DMS153 treated with DMSO at 0.1 percent for 48 hours (cell line): ENCODE measurements around the gene CCNF.
"Not testable (repeated sequence)": the region's sequence is repeated elsewhere in the genome, so short reads cannot be mapped to it uniquely, and the experiment has no call there.

Experiments used
- DNase-seq: peaks from one replicate; lab custom pipeline; 2025; ENCODE audit not compliant: unreplicated experiment; lab: John Stamatoyannopoulos, UW

The CCNF gene

DNA sequence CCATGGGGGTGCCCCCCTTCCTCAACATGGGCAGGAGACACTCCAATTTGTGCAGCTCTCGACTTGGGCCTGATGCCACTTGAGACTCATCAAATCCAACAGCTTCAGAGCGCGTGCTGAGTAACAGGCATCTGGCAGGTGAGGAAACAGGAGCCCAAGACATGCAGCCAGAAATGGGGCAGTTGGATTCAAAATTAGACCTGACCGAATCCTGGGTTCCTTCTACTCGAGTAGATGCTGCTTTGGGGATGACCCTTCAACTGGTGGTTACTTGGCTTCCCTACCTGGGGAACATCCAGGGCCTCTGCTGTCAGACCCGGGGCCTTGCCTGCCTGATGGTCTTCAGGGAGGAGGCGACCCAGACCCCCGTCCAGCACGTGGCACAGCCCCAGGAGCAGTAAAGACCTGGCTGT, 41.4 kb downstream of the CCNF start:
- DNase-seq = peak; percentile 32

DNA sequence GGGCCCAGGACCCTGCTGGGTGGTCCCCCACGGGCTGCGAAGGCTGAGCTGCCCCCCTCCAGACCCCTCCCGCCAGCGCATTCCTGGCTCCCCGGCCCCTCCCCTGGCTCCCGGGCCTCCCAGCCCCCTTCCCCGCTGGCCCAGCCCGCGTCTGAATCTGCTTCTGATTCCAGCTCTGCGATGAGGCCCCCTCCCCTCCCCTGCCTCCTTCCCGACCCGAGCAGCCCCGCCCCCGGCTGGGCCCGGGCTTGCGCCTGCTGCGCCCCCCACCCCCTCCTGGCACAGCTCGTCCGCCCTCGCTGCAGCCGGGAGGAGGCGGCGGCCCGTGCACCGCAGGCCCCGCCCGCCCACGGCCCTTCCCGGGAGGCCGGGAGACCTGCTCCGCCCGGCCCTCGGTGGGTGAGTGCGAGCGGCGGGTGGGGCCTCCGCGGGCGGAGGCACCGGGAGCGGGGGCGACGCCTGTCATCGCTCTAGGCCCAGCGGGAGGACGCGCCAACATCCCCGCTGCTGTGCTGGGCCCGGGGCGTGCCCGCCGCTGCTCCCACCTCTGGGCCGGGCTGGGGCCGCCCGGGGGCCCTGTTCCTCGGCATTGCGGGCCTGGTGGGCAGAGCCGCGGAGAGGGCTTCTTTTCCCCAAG, 41.9 kb downstream of the CCNF start, which contains the start of gene NTN3:
TSS of gene NTN3 (plus strand) at position 282 of the 637 bp plus-strand sequence. CDS start 405 bp downstream, outside the sequence.
- DNase-seq = no peak

DNA sequence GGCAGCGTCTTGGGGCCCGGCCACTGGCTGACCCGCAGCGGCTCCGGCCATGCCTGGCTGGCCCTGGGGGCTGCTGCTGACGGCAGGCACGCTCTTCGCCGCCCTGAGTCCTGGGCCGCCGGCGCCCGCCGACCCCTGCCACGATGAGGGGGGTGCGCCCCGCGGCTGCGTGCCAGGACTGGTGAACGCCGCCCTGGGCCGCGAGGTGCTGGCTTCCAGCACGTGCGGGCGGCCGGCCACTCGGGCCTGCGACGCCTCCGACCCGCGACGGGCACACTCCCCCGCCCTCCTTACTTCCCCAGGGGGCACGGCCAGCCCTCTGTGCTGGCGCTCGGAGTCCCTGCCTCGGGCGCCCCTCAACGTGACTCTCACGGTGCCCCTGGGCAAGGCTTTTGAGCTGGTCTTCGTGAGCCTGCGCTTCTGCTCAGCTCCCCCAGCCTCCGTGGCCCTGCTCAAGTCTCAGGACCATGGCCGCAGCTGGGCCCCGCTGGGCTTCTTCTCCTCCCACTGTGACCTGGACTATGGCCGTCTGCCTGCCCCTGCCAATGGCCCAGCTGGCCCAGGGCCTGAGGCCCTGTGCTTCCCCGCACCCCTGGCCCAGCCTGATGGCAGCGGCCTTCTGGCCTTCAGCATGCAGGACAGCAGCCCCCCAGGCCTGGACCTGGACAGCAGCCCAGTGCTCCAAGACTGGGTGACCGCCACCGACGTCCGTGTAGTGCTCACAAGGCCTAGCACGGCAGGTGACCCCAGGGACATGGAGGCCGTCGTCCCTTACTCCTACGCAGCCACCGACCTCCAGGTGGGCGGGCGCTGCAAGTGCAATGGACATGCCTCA, 42.6 kb downstream of the CCNF start:
- DNase-seq = no peak

DNA sequence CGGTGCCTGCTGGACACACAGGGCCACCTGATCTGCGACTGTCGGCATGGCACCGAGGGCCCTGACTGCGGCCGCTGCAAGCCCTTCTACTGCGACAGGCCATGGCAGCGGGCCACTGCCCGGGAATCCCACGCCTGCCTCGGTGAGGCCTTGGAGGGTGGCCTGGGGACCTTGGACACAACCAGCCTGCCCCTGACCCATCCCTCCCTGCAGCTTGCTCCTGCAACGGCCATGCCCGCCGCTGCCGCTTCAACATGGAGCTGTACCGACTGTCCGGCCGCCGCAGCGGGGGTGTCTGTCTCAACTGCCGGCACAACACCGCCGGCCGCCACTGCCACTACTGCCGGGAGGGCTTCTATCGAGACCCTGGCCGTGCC, 43.2 kb downstream of the CCNF start:
- DNase-seq = no peak

DNA sequence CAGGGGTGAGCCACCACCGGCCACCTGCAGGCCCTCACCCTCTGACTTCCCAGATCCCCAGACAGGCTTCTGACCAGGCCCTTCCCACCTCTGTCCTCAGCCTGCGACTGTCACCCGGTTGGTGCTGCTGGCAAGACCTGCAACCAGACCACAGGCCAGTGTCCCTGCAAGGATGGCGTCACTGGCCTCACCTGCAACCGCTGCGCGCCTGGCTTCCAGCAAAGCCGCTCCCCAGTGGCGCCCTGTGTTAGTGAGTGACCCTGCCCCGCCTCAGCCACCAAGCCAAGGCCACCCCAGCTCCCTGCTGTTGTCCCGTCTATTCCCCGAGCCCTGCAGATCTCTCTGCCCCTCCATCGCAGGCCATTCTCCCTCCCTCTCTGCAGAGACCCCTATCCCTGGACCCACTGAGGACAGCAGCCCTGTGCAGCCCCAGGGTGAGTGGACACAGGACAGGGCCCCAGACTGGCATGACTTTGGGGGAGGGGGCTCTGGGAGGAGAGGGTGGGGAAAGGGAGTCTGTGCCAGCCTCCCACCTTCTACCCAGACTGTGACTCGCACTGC, 43.7 kb downstream of the CCNF start:
- no peak for DNase-seq

DNA sequence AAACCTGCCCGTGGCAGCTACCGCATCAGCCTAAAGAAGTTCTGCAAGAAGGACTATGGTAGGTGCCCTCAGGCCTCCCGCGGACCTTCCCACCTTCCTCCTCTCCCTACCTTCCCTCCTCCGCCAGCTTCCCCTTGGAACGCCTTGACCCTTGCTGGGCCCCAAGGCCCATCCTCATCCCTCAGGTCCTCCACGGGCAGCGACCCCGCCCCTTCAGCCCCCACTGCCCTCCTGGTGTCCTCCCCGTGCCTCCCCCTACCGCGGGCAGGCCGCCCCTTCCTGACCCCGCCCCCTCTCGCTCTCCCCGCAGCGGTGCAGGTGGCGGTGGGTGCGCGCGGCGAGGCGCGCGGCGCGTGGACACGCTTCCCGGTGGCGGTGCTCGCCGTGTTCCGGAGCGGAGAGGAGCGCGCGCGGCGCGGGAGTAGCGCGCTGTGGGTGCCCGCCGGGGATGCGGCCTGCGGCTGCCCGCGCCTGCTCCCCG, 44.2 kb downstream of the CCNF start:
- no peak for DNase-seq

DNA sequence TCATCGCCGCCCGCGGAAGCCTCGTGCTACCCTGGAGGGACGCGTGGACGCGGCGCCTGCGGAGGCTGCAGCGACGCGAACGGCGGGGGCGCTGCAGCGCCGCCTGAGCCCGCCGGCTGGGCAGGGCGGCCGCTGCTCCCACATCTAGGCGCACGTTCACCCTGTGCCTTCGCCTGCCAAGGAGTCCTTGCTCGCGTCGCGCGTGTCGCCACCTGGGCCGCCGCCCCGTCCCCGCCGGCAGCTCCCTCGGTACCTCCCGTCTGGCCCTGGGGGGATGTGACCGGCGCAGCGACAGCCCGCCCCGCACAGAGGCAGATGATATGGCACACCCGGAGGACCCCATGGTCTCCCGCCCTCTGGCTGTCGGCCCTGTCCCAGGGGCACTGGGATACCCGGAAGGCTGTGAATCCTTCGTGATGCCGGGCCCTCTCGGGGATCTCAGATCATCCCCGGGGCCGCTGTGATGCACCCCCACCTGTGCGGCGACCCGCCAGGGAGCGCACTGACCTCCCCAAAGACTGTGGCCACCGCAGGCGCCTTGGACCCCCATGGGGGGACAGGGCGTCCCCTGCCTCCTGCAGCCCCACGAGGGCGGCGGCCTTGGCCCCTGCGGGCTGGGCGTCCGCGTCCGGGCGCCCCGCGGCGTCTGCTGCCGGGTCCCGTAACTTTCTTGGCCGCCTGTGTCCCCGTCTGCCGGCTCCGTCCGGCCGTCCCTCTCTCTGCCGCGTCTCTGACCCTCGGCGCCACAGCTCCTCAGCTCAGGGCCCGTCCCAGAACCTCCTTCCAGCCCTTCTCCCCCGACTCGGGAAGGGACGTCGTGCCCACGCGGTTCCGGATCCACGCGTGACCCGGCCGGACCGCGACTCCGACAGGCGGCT, 45.0 kb downstream of the CCNF start:
- no peak for DNase-seq

DNA sequence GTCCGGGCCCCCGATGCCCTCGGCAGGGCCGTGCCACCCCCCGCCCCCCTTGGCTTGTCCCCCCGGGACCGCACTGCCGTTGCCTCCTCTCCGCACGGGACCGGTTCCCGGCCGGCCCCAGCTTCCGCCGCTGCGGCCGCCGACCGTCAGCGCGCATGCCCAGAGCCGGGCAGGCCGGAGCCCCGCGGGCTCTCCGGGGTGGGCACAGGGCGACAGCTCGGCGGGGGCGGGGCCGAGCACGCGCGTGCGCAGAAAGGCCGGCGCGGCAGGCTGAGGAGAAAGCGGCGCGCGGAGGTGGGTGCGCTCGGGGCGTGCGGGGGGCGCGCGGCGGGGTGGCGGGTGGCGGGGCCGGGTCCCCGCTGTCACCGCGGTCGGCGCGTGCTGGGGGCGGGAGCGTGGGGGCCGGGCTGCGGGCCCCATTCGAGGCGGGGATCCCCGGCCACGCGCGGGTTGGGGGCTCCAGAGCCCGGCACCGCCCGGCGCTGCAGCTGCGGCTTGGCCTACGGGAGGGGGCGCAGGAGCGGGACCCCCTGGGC, 45.7 kb downstream of the CCNF start, which contains the start of gene TBC1D24:
TSS of gene TBC1D24 (plus strand) at position 251 of the 536 bp plus-strand sequence. CDS start 21,022 bp downstream, outside the sequence.
- DNase-seq = peak; percentile 29

DNA sequence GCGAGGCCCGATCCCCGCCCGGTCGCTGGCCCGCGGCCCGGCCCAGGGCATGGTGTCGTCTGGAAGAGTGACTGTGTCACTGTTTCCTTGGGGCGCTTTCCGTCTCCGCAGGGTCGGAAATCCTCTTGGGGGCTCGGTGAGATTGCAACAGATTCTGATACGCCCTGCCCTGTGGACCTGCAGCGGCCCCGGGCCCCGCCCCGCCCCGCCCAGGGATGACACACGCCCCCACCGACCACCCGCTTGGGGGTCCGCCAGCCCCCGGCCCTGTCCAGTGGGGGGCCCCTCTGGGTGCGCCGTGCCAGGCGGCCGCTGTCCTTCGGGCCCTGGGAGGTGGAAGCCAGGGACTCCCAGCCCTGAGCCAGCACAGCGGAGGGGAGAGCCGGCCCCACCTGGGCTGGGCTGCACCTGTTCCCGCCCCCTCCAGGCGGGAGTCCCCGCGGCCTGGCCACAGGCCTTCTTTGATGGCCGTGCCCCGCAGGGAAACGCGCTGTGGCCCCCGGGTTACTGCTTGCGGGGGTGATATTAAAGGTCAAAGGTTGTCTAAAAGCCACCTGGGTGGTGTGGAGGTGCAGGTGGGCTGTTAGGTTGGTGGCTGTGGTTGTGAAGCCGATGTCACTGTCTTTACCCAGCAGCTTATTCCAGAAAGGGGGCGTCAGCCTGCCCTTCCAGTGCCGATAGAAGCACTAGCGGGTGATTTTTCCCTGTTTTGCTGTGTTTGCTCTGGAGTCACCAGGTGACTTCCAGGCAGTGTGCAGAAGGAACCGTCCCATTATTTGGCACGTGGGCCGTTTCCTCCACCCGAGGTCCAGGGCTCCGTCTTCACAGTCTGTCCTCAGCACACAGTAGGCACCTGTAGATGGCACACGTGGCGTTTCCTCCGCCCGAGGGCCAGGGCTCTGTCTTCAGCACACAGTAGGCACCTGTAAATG, 46.4 kb downstream of the CCNF start:
- DNase-seq = no peak

DNA sequence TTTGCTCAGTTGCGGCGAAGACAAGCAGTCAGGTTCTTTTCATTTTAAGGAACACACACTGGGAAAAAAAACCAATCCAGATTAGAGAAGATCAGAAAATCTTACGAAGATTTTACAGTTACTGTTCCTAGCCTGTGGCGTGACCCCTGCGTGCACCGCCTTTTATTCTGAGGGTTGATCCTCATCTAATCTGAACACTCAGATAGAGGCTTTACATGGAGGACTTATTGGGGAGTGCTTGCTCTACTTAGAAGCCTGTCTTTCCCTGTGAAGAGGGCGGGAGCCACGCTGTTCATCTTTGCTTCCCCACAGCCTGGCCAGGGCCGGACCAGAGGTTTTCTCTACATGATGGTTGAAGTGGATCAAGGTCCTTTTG, 47.1 kb downstream of the CCNF start:
- DNase-seq = no peak

DNA sequence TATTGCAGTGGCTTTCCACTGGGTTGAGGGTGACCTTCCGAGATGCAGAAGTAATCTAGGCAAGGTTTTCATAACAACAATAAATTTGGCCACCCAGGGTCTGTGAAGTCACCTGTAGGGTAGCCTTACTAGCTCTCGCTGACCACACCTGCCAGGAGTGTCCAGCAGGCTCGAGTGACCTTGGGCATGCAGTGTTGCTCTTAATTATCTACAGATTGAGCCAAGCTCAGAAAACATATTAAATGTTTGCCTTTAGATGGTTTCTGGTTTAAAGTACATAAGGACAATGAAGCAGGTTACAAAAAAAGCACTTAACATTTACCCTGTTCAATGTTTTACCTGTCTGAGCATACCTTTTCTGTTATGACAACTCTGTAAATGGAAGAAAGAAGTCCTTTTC, 47.5 kb downstream of the CCNF start:
- no peak for DNase-seq

DNA sequence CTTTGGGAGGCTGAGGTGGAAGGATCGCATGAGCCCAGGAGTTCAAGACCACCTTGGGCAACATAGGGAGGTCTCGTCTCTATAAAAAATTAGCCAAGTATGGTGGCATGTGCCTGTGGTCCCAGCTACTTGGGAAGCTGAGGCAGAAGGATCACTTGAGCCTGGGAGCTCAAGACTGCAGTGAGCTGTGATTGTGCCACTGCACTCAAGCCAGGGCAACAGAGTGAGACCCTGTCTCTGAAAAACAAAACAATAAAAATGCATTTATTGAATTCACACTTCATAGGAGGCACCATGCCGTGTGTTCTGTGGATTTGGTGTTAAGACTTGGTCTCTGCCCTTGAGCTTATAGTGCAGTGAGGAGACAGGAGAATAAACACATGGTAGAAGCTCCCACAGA, 48.1 kb downstream of the CCNF start:
- no peak for DNase-seq

DNA sequence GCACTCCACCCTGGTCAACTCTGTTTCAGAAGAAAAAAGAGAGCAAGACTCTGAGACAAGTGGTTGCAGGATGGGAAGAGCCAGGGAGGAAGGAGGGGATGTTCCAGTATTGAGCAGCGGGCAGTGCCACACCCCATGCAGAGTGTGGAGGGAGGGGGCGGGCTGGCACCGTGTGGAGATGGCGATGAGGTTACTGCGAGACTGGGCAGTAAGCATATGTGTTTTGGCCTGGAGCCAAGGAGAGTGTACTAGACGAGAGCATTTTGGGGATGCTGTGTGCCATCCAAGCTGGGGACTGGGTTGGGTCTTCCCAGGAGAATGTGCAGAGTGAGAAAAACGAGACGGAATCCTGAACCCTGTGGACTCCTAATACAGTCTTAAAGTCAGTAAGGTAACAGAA, 49.0 kb downstream of the CCNF start:
- DNase-seq = no peak

DNA sequence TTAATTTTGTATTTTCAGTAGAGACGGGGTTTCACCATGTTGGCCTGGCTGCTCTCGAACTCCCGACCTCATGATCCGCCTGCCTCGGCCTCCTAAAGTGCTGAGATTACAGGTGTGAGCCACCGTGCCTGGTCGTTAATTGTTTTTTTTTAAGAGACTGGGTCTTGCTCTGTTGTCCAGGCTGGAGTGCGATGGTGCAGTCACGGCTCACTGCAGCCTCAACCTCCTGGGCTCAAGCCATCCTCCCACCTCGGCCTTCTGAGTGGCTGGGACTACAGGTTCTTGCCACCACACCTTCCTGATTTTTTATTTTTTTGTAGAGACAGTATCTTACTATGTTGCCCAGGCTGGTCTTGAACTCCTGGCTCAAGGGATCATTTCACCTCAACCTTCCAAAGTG, 50.7 kb downstream of the CCNF start:
- not testable (repeated sequence) for DNase-seq

DNA sequence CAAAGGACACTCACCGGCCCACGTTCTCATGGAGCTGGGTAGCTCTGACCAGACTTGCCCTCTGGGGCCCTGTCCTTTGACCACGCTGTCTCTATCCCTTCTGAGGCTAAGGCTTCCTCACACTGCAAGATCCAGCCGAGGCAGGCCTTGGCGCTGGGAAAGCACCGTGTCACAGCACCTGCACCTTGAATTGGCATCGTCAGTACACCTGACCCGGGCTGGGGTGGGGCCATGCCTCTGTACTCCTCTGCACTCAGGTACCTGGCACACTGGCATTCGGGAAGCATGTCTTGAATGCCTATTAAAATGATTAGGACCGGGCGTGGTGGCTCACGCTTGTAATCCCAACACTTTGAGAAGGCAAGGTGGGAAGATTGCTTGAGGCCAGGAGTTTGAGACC, 51.7 kb downstream of the CCNF start:
- no peak for DNase-seq

DNA sequence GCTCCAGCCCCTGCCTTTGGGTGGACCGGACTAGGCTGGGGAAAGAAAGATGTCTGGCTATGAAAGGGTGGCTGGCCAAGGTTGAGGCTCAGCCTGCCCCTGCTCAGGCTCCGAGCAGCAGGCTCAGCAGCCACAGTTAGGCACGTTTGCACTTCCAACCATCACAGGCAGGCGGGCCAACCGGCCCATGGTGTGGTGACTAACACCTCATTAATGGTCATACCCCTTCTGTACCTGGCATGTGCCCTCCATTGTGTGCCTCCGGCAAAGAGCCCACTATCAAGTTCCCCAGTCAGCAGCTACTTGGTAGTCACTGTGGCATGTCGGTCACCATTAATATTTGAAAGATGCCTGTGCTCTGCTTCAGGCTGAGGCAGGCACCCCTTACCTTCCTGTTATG, 52.4 kb downstream of the CCNF start:
- DNase-seq = no peak

DNA sequence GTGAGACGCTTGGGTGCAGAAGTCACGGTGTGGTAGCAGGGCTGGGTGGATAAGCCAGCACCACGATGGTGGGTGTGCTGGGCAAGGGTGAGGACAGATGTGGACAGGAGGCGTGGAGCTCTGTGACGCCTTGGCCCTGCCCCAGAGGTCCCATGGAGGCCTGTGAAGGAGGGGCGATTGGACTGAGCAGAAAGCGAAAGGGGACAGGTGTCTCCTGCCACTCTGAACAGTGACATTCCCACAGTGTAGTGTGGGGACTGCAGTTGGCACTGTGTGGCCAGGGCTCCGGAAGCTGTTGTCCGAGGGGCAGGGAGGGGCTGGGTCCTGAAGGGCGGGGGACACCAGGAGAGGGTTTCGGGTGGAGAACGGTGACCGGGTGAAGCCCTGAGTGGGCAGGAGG, 53.0 kb downstream of the CCNF start:
- no peak for DNase-seq

DNA sequence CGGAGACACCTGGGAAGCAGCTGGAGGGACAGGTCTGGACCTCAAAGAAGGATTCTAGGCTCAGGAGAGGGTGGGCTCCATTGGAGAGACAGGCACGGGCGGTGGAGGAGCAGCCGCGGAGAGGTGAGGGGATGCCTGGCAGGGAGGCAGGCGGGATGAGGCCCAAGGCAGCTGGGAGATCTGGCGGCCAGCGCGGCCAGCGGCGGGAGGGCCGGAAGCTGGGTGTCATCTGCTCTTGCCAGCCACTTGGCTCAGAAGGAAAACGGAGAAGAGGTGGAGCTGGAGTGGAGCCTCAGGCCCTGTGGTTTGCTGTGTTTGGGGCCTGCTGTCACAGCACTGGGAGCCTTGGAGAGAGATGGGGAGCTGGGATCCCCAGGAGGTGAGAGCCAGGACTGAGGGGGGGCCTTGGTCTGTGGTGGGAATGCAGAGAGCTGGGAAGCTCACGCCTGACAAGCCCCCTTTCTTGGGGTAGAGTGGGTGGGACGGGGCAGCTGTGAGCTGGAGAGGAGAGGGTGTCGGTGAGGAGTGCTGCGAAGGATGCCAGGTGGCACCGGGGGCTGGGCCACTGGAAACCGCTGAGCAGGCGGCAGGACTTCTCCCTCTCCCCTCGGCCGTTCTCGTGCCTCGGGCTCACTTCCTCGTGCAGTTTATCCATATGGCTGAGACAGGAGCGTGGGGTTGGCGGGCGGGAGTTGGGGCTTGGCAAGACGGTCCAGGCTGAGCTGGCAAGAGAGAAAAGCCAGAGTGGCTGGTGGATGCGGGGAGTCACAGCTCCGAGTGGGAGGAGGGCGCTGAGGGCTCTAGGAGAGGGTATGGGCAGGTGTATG, 53.7 kb downstream of the CCNF start:
- peak; percentile 37 for DNase-seq
